GM21360 (cell line): Measurements from ENCODE around the gene B3GNT7.
"Not testable (repeated sequence)": the region's sequence is repeated elsewhere in the genome, so short reads cannot be mapped to it uniquely, and the experiment has no call there.

ENCODE experiments used
- ATAC-seq: cut with Tn5 transposase; IDR thresholded peaks from one replicate; pipeline ENCODE4 v1.9.1; 2021; ENCODE audit warnings: mild to moderate bottlenecking, moderate library complexity; ENCODE audit not compliant: unreplicated experiment

B3GNT7 gene

DNA sequence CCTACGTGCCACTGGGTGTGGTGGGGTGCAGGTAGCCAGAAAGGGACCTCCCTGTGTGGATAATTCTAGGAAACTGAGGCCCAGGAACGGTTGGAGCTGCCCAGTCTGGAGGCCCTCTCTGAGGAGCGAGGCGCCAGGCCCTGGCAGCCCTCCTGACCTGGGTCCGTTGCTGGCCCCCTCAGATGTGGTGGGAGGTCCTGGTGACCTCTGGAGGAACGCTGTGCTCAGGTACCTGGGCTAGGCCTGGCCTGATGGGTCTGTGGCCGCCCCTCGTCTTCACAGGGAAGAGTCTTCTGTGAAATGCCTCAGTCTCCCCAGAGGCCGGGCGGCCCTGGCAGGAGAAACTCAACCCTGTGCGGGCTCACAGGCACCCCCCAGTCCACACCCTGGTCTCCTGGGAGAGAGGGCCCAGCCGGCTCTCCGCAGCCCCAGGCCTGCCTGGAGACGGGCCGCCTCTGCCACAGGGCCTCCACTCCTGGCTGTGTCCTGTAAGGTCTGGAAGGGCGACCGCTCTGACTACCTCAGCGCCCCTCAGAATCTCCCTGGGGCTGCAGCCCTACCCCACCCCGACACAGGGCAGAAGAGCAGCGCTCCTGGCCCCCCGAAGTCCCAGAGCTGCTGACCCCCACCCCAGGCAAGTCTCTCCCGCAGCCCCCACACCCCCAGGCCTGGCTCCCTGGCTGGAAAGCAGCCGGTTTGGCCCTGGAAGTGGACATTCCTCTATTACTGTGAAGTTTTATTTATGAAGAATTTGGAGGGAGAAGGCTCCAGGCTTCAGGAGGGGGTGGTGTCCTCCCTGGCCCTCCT lies 3.7 kb downstream of the B3GNT7 start:
- ATAC-seq = no peak

DNA sequence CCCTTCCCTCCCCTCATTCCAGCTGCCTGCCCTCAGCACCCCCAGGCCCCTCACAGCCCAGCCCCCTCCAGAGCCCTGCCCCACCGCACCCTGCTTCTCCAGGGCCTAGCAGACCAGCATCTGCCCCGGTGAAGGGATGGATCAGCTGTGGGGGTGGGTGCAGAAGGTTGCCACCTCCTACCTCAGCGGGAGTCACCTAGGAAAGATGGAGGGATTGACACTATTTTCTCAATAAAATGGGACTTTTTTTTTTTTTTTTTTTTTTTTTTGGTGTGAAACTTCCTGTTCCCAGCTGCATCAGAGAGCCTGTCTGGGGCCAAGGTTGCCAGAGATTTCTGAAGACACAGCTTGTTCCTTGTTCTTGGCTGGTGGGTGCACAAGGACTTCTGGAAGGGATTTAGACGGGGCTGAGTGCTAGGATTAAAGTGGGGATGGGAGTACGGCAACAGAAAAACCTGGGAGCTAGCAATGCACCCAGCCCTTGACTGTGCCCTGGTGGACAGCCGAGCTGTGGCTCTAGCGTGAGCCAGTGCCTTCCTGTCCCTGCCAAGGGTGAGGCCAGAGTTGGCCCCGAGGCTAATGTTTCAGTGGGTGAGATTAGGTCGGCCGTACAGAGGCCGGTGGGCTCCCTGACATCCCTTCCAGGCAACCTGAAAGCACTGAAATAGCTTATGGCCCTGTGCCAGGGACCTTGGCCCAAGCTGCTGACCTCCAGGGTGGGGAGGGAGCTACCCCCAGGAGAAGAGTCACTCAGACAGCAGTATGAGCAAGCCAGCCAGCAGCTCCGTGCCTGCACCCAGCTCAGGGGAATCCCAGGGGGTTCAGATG lies 4.6 kb downstream of the B3GNT7 start:
- ATAC-seq = no peak

- ATAC-seq = not testable (repeated sequence)
These were observed 5.2 kb downstream of the B3GNT7 start for GRCh38 chr2:231400681-231401080.

DNA sequence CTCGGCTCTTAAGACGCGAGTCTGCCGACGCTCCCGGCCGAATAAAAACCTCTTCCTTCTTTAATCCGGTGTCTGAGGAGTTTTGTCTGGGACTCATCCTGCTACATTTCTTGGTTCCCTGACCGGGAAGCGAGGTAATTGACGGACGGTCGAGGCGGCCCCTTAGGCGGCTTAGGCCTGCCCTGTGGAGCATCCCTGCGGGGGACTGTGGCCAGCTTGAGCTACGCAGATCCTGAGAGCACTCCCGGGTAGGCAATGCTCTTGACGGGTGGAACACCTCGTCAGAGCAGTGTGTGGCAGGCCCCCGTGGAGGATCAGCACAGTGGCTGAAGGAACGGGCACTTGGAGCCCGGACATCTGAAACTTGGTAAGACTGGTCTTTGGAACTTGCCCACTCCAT lies 5.6 kb downstream of the B3GNT7 start:
- ATAC-seq = not testable (repeated sequence)

DNA sequence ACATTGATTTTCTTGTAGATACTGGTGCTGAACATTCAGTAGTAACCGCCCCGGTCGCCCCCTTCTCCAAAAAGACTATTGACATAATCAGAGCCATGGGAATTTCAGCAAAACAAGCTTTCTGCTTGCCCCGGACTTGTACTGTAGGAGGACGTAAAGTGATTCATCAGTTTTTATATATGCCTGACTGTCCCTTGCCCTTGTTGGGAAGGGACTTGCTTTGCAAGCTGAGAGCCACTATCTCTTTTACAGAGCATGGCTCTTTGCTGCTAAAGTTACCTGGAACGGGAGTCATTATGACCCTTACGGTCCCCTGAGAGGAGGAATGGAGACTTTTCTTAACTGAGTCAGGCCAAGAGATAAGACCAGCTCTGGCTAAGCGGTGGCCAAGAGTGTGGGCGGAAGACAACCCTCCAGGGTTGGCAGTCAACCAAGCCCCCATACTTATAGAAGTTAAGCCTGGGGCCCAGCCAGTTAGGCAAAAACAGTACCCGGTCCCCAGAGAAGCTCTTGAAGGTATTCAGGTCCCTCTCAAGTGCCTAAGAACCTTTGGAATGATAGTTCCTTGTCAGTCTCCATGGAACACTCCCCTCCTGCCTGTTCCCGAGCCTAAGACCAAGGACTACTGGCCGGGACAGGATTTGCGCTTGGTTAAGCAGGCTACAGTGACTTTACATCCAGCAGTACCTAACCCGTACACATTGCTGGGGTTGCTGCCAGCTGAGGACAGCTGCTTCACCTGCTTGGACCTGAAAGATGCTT lies 8.1 kb downstream of the B3GNT7 start:
- ATAC-seq = not testable (repeated sequence)

DNA sequence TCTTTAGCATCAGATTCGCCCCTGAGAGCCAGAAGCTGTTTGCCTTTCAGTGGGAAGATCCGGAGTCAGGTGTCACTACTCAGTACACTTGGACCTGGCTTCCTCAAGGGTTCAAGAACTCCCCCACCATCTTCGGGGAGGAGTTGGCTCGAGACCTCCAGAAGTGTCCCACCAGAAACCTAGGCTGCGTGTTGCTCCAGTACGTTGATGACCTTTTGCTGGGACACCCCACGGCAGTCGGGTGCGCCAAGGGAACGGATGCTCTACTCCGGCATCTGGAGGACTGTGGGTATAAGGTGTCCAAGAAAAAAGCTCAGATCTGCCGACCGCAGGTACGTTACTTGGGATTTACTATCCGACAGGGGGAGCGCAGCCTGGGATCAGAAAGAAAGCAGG lies 8.7 kb downstream of the B3GNT7 start:
- not testable (repeated sequence) for ATAC-seq

- not testable (repeated sequence) for ATAC-seq
These were observed 10.3 kb downstream of the B3GNT7 start for GRCh38 chr2:231405601-231406367.

DNA sequence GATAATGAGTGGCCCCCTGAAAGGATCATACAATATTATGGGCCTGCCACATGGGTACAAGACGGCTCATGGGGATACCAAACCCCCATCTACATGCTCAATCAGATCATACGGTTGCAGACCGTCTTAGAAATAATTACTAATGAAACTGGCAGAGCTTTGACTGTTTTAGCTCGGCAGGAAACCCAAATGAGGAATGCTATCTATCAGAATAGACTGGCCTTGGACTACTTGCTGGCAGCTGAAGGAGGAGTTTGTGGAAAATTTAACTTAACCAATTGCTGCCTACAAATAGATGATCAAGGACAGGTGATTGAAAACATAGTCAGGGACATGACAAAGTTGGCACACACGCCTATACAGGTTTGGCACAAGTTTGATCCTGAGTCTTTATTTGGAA lies 12.2 kb downstream of the B3GNT7 start:
- ATAC-seq = not testable (repeated sequence)

GRCh38 chr2:231408304-231408703 lies 12.8 kb downstream of the B3GNT7 start:
- not testable (repeated sequence) for ATAC-seq

DNA sequence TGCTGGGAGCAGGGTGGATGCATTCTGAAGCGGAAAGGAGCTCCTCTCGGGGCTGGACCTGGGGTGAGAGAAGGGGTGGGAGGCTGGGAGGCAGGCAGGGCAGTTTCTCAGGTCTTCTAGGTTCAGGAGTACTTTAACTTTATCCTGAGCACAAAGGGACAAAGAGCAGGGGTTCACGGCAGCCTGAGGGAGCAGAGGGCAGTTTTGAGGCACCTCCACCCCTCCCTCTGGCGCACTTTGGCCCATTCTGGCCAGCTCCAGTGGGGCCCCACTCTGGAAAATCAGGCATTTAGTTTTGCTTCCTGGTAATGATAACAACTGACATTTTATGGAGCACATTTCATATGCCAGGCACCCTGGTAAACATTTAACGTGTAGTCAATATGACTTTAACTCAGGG lies 14.3 kb downstream of the B3GNT7 start:
- ATAC-seq = no peak

DNA sequence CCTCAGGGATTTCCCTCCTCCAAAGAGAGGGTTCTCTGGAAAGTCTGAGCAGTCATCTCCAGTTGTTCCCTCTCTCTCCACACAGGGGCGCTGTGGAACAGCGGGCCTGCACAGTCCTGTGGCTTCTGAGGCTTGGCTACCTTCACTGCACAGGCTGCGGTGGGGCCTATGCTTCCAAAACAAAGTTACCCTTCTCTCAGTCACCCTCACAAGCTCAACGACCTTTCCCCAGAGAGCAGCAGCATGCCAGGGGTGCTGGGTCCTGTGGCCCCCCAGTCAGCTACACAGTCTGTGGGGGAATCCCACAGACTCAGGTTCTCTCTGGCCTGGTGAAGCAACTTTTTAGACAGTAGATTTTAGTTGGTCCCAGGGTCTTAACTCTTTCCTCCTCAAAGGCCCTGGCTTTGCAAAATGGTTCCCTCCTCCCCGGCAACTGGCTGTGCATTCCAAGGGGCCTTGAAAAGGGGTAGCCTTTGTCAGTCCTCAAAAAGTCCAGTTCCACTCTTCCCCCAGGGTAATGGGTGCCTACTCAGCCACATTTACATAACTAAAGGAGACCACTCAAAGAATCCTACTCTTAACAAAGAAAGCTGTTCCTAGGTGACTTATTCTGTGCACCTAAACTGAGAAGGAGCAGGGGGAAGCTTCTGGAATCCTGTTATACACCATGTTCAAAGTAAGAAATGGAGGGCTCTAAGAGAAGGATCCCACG lies 14.9 kb downstream of the B3GNT7 start:
- ATAC-seq = no peak

DNA sequence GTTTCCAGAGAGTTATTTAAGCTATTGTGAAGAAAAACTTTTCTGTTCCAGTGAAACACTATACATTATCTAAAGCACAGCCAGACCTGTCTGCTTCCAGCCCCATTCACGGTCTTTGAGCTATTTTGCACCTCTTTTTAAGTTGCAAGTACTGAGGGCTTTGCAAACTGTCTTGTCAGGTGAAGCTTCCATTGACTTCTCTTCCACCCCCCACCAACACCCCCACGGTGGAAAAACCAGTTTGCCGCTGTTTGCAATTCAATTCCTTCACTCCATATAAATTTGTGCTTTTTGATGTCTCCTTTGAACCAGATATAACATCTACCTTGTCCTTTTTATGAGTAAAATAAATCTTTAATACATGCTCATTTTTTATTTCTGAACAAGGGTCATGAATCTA lies 15.7 kb downstream of the B3GNT7 start:
- ATAC-seq = no peak

GRCh38 chr2:231411831-231412617 lies 16.5 kb downstream of the B3GNT7 start:
- peak; percentile 93 for ATAC-seq

GRCh38 chr2:231412618-231412963 lies 17.1 kb downstream of the B3GNT7 start:
- ATAC-seq = no peak

DNA sequence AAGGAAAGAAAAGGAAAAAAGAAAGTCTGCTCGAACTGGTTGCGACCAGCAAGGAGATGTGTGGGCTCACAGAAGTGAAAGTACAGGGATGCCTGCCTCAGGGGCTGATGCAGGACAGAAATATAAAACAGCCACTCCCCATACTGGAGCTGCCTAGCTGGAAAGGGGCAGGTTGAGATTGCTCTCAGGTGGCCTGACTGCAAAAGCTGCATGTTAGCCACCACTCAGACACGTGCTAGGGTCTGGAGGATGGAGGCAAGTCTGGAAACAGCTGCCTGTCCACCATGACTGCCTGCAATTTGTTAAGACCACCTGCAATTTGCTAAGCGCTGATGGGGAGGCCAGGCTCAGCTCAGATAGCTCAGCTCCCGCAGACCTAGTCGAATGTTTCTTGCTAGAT lies 17.9 kb downstream of the B3GNT7 start:
- ATAC-seq = no peak

DNA sequence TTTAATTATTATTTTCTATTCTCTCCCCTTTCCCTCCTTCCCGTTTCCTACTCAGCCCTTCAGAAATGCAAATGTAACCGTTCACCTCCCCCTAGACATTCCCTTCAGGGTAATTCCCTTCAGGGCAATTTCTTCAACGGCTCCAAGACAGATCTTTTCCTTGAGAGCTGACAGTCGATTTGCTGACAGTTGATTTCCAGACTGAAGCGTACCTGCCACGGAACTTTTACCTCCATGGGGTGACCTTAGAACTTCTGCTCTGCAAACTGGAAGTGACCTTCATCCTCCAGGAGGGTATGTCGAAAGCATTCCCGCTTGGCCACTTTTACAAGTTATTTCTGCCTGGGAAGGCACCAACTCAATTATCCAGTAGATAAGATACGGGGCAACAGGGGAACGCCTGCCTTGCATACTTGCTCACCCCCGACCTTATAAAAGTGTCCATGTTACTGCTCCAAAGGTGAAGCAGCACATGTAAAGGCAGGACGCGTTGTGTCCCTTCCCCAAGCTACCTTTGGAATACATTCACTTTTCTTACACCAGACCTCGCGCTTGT lies 18.5 kb downstream of the B3GNT7 start:
- ATAC-seq = no peak

DNA sequence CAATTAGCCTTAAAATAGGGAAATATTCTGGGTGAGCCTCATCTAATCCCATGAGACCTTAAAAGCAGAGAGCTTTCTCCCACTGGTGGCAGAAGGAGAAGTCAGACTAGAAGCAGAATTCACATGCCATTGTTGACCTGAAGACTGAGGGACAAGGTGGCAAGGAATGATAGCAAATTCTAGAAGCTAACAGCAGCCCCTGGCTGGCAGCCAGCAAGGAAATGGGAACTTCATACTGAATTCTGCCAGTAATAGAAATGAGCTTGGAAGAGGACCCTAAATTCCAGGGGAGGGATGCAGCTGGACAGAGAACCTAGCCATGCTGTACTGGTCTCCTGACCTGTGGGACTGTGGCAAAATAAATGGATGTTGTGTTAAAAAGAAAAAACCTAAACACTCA lies 19.5 kb downstream of the B3GNT7 start:
- no peak for ATAC-seq

DNA sequence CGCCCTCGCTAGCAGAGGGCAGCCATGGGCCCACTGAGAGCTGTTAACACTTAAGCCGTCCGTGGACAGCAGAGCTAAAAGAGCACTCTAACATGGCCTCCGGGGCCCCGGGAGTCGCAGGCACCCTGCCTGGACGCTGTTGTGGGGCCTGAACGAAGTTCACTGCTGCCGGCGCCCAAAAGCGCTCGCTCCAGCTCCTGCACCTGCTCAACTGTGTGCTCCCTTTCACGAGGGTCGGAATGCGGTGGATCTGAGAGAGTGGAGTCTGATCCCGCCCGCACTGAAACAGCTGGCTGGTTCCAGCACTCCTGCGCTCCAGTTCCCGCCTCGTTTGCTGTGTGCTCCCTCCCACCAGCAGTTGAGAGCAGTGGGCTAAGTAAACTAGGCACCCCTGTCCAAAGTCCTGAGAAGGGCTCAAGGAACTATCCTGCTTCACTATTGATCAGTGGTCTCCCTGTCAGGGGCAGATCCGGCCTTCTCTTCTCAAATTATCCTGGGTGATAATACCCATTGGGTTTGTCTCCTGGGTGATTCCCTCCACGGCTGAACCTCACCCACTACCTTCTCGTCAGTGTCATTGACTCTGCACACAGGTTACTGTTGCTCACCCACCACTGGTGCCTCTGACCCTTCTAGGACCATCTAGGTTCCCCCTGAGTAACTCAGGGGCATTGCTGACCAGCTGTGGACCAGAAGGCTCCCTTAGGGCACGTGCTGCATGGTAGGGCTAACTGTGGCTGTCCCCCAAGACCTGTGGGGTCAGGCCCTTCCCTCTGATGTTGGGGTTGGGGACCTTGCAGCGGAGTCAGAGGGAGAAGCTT lies 23.5 kb downstream of the B3GNT7 start:
- no peak for ATAC-seq
